ENCODE measurements around the gene GPR152. TPM values are rescaled to one million over a fixed set of nuclear protein-coding genes. Genes with fewer than 3 reads are reported as not detected.

Gene GPR152
- total RNA-seq, 1 experiment from 2014 or later = not detected

- H2AFZ ChIP-seq (ENCODE audit: low read length) = no peak overlapping the region
- H3K27me3 ChIP-seq (ENCODE audit: insufficient read depth, low read length) = no peaks in the 10 kb centered on the region
- H3K9me3 Mint-ChIP-seq = no peaks in the 10 kb centered on the region; a peak in 1 of 5 replicates
- 0 out of 4 replicates have a peak, but pooled peaks cover 2 to 4% of the 10 kb centered on the region in 2 experiments for H3K4me1 Mint-ChIP-seq
- no peaks in the 10 kb centered on the region for H4K20me1 ChIP-seq (ENCODE audit: control insufficient read depth, insufficient read depth, insufficient read length)
- no peak for TF ChIP-seq CTCF (conservative IDR thresholded peaks at IDR 0.05)
- H3K23ac ChIP-seq (ENCODE audit: insufficient read length, low read depth, low read length) = no peak overlapping the region
- no peak overlapping the region for H3K27ac ChIP-seq (ENCODE audit: insufficient read length, low read depth, low read length)
- no peak overlapping the region for H3K18ac ChIP-seq (ENCODE audit: insufficient read length, low read depth, low read length)
- H3K4me2 ChIP-seq (ENCODE audit: insufficient read depth, insufficient read length, low read length) = no peak overlapping the region
- H3K9ac ChIP-seq (ENCODE audit: extremely low read depth, insufficient read length, low read length) = no peak overlapping the region
- H2BK12ac ChIP-seq (ENCODE audit: insufficient read length, low read depth, low read length) = no peak overlapping the region
- H3K27me3 Mint-ChIP-seq (ENCODE audit: low read depth) = peaks cover 13% of the 10 kb centered on the region
- no peaks in the 10 kb centered on the region for H3K4me1 ChIP-seq (ENCODE audit: insufficient read depth, low read length)
- H4K91ac ChIP-seq (ENCODE audit: insufficient read length, low read depth, low read length) = peak overlapping the region; percentile 63
- H2BK120ac ChIP-seq (ENCODE audit: low read depth, low read length, poor library complexity, severe bottlenecking) = no peak overlapping the region
- H3K23me2 ChIP-seq (ENCODE audit: insufficient read length, low read depth, low read length, poor library complexity, severe bottlenecking) = peaks cover 3% of the 10 kb centered on the region
- WGBS (ENCODE audit: extremely low coverage, insufficient read length, low lambda C conversion rate) = no CpG with 5 or more reads among the region's 25 CpGs
- no peak overlapping the region; the same call in 1 of the 2 replicates for H2BK15ac ChIP-seq (ENCODE audit: low read depth, low read length)
- H3K4ac ChIP-seq (ENCODE audit: low read depth, low read length) = no peak overlapping the region
- no peak overlapping the region for H3K56ac ChIP-seq (ENCODE audit: insufficient read length, low read depth, low read length)
- no peak overlapping the region; the same call in 1 of the 2 replicates for H3K14ac ChIP-seq (ENCODE audit: insufficient read depth, low read length)
- H3K9me3 ChIP-seq (ENCODE audit: control insufficient read depth, low read depth, low read length) = no peaks in the 10 kb centered on the region
- no peak overlapping the region for H4K8ac ChIP-seq (replicated peaks; ENCODE audit: insufficient read length, low read depth, low read length)
- H3K79me1 ChIP-seq (ENCODE audit: insufficient read depth, low read depth, low read length, poor library complexity, severe bottlenecking) = no peaks in the 10 kb centered on the region
- H2BK20ac ChIP-seq (ENCODE audit: low read depth, low read length, poor library complexity, severe bottlenecking) = no peak overlapping the region
- no peaks in the 10 kb centered on the region; a peak in 1 of 7 replicates for H3K36me3 Mint-ChIP-seq (ENCODE audit: insufficient read depth in 1 of 3, low read depth in 3 of 3)
- H2BK5ac ChIP-seq (ENCODE audit: insufficient read length, low read length) = no peak overlapping the region
- no peak overlapping the region for H4K5ac ChIP-seq (ENCODE audit: insufficient read length, low read depth, low read length)
- peak overlapping the region in 1 of 3 experiments; percentile 68; a peak in 2 of 7 replicates for H3K27ac Mint-ChIP-seq
- H3T11ph ChIP-seq (ENCODE audit: low read length) = no peak overlapping the region
- DNase-seq = no peak
- H3K79me2 ChIP-seq (ENCODE audit: insufficient read depth, low read length) = no peaks in the 10 kb centered on the region
- peak overlapping the region in 1 of 2 experiments; percentile 45; a peak in 1 of 5 replicates for H3K4me3 Mint-ChIP-seq
- H2AK5ac ChIP-seq (ENCODE audit: insufficient read length, low read length) = no peak overlapping the region
These were observed 1.5 kb downstream of the GPR152 start for GRCh38 chr11:67450796-67451657.
